Activated CD8-positive, alpha-beta memory T cell treated with anti-CD3 and anti-CD28 coated beads for 36 hours (primary cell): Measurements from ENCODE around the gene RNF224. TPM values are rescaled to one million over a fixed set of nuclear protein-coding genes. Genes with fewer than 3 reads are reported as not detected.

Source experiments
- CTCF ChIA-PET: fragments of 350-600 bp; sonication (Branson Sonifier 250); formaldehyde crosslinking; loops from one replicate; lab custom pipeline; 2021; ENCODE audit warnings: antibody characterized with exemption; lab: Charles Lee
- POLR2A ChIA-PET: fragments of 350-600 bp; sonication (Branson Sonifier 250); formaldehyde crosslinking; loops from one replicate; lab custom pipeline; 2021; ENCODE audit warnings: antibody characterized with exemption; lab: Charles Lee
- total RNA-seq, 2 experiments: library from RNA; stranded (reverse); gene quantifications; one replicate each; pipeline ENCODE4 v1.2.3, GENCODE V29; 2021

The RNF224 gene
- total RNA-seq, 2 experiments from 2014 or later: not detected

GRCh38 chr9:137189297-137190295 lies 37.7 kb upstream of the RNF224 start:
- ChIA-PET POLR2A (interaction anchor here (0.8 to 3.4 kb wide), 10 partner anchors 11 to 382 kb away, joined by 3 to 19 read pairs (median 4); partner anchors contain the start of genes TPRN and TUBB4B), CTCF (interaction anchor here (0.8 to 3.2 kb wide), 13 partner anchors 9 to 155 kb away, joined by 3 to 21 read pairs (median 4); partner anchors contain the start of genes GRIN1, RNF224, SLC34A3 and TPRN)

- POLR2A ChIA-PET: interaction anchor here (0.5 to 3.4 kb wide), 4 partner anchors 46 to 60 kb away, joined by 3 to 19 read pairs (median 4); partner anchors contain the start of gene TUBB4B
- CTCF ChIA-PET: interaction anchor here (0.5 to 3.1 kb wide), 4 partner anchors 12 to 326 kb away, joined by 3 to 21 read pairs (median 4); partner anchors contain the start of genes GRIN1 and TPRN
These were observed 36.9 kb upstream of the RNF224 start for GRCh38 chr9:137190315-137190856.

GRCh38 chr9:137191245-137191644 lies 36.1 kb upstream of the RNF224 start:
- ChIA-PET POLR2A (interaction anchor here (0.6 kb wide), 1 partner anchor 63 kb away, joined by 3 read pairs; no protein-coding TSS in a partner anchor), CTCF (no interaction called here)

GRCh38 chr9:137191691-137192447 lies 35.4 kb upstream of the RNF224 start:
- ChIA-PET CTCF (interaction anchor here (0.5 to 1.7 kb wide), 2 partner anchors 45 to 66 kb away, joined by 4 to 5 read pairs; no protein-coding TSS in a partner anchor), POLR2A (interaction anchor here (0.6 kb wide), 1 partner anchor 63 kb away, joined by 3 read pairs; no protein-coding TSS in a partner anchor)

GRCh38 chr9:137192448-137192780 lies 34.9 kb upstream of the RNF224 start:
- ChIA-PET CTCF (interaction anchor here (0.5 to 1.7 kb wide), 2 partner anchors 44 to 67 kb away, joined by 4 to 5 read pairs; no protein-coding TSS in a partner anchor), POLR2A (interaction anchor here (0.6 kb wide), 1 partner anchor 56 kb away, joined by 5 read pairs; no protein-coding TSS in a partner anchor)

- ChIA-PET CTCF (interaction anchor here (1.7 kb wide), 1 partner anchor 44 kb away, joined by 4 read pairs; no protein-coding TSS in a partner anchor), POLR2A (interaction anchor here (0.6 kb wide), 1 partner anchor 55 kb away, joined by 5 read pairs; no protein-coding TSS in a partner anchor)
These were observed 34.4 kb upstream of the RNF224 start for GRCh38 chr9:137192859-137193258.

- CTCF ChIA-PET: interaction anchor here (1.2 kb wide), 1 partner anchor 10 kb away, joined by 3 read pairs; no protein-coding TSS in a partner anchor
- POLR2A ChIA-PET: no interaction called here
These were observed 33.5 kb upstream of the RNF224 start for GRCh38 chr9:137193771-137194170.

GRCh38 chr9:137194388-137194787 lies 32.9 kb upstream of the RNF224 start:
- ChIA-PET POLR2A (no interaction called here), CTCF (interaction anchor here (1.2 to 1.4 kb wide), 2 partner anchors 10 to 11 kb away, joined by 3 to 4 read pairs; partner anchors contain the start of genes NDOR1 and TMEM203)

GRCh38 chr9:137194909-137195308 lies 32.4 kb upstream of the RNF224 start:
- POLR2A ChIA-PET: no interaction called here

GRCh38 chr9:137195525-137196220 lies 31.6 kb upstream of the RNF224 start:
- ChIA-PET CTCF (interaction anchor here (0.6 to 1.4 kb wide), 4 partner anchors 7 to 81 kb away, joined by 3 to 4 read pairs (median 3); partner anchors contain the start of genes ANAPC2, DPP7, NDOR1 and SSNA1), POLR2A (interaction anchor here (0.5 kb wide), 1 partner anchor 398 kb away, joined by 3 read pairs; no protein-coding TSS in a partner anchor)

More at GRCh38 chr9:137194909-137195308, 32.4 kb upstream of the RNF224 start:
- CTCF ChIA-PET: interaction anchor here (1.0 to 1.4 kb wide), 2 partner anchors 10 to 80 kb away, joined by 3 to 4 read pairs; partner anchors contain the start of genes DPP7, NDOR1 and TMEM203

- POLR2A ChIA-PET: interaction anchor here (1.8 kb wide), 1 partner anchor 10 kb away, joined by 4 read pairs; the partner anchor contains the start of genes ANAPC2 and SSNA1
- CTCF ChIA-PET: interaction anchor here (0.8 to 1.6 kb wide), 3 partner anchors 9 to 38 kb away, joined by 3 to 6 read pairs (median 5); partner anchors contain the start of genes ANAPC2 and SSNA1
These were observed 29.0 kb upstream of the RNF224 start for GRCh38 chr9:137198051-137198901.

- ChIA-PET POLR2A (interaction anchor here (1.8 kb wide), 1 partner anchor 10 kb away, joined by 4 read pairs; the partner anchor contains the start of genes ANAPC2 and SSNA1), CTCF (interaction anchor here (0.6 to 1.6 kb wide), 3 partner anchors 10 to 150 kb away, joined by 3 to 6 read pairs (median 5); partner anchors contain the start of genes ANAPC2 and SSNA1)
These were observed 28.4 kb upstream of the RNF224 start for GRCh38 chr9:137198902-137199283.

- ChIA-PET CTCF (interaction anchor here (0.6 to 1.6 kb wide), 2 partner anchors 37 to 150 kb away, joined by 3 to 6 read pairs; no protein-coding TSS in a partner anchor), POLR2A (interaction anchor here (1.8 kb wide), 1 partner anchor 11 kb away, joined by 4 read pairs; the partner anchor contains the start of genes ANAPC2 and SSNA1)
These were observed 27.7 kb upstream of the RNF224 start for GRCh38 chr9:137199411-137200121.

GRCh38 chr9:137200311-137201204 lies 26.7 kb upstream of the RNF224 start, which contains the start of gene TPRN:
Gene TPRN (minus strand): TSS chr9:137200741. CDS start chr9:137200711, 30 bp downstream.
- ChIA-PET POLR2A (interaction anchor here (0.5 to 1.5 kb wide), 8 partner anchors 12 to 399 kb away, joined by 3 to 10 read pairs (median 4); partner anchors contain the start of genes ANAPC2, SSNA1 and TUBB4B), CTCF (interaction anchor here (0.5 to 5.0 kb wide), 5 partner anchors 12 to 373 kb away, joined by 3 to 21 read pairs (median 5); partner anchors contain the start of genes ANAPC2 and SSNA1)
